Measurements from ENCODE around the gene CALML5. TPM values are rescaled to one million over a fixed set of nuclear protein-coding genes. Genes with fewer than 3 reads are reported as not detected.

Gene CALML5
- total RNA-seq, 2 donors from 2014 or later = not detected

GRCh38 chr10:5534880-5535856 lies 35.8 kb upstream of the CALML5 start:
- intact Hi-C loops (cut with DNase I) = loop anchor here in 1 of 2 donors (5.0 kb wide), 1 partner anchor 1248 kb away; no protein-coding TSS in a partner anchor
- no peak for DNase-seq (ENCODE audit: low spot score)

- peak; percentile 78 for DNase-seq (ENCODE audit: low spot score)
- intact Hi-C loops (cut with DNase I) = loop anchor here in 1 of 2 donors (5.0 kb wide), 1 partner anchor 1247 kb away; no protein-coding TSS in a partner anchor
These were observed 34.9 kb upstream of the CALML5 start for GRCh38 chr10:5534051-5534821.

GRCh38 chr10:5533098-5533731 lies 33.8 kb upstream of the CALML5 start:
- peak; percentile 79 for DNase-seq (ENCODE audit: low spot score)
- intact Hi-C loops (cut with DNase I) = loop anchor here in 1 of 2 donors (5.0 kb wide), 1 partner anchor 1246 kb away; no protein-coding TSS in a partner anchor

GRCh38 chr10:5532618-5533097 lies 33.3 kb upstream of the CALML5 start:
- peak; percentile 75 for DNase-seq (ENCODE audit: low spot score)
- intact Hi-C loops (cut with DNase I) = loop anchor here in 1 of 2 donors (5.0 kb wide), 1 partner anchor 1245 kb away; no protein-coding TSS in a partner anchor

- intact Hi-C loops (cut with DNase I) = loop anchor here in 1 of 2 donors (5.0 kb wide), 1 partner anchor 1245 kb away; no protein-coding TSS in a partner anchor
- DNase-seq (ENCODE audit: low spot score) = peak; percentile 56
These were observed 32.9 kb upstream of the CALML5 start for GRCh38 chr10:5532307-5532605.

- peak; percentile 32 for DNase-seq (ENCODE audit: low spot score)
- intact Hi-C loops (cut with DNase I) = loop anchor here in 1 of 2 donors (5.0 kb wide), 1 partner anchor 1244 kb away; no protein-coding TSS in a partner anchor
These were observed 32.4 kb upstream of the CALML5 start for GRCh38 chr10:5531558-5532306.

GRCh38 chr10:5530846-5531557 lies 31.6 kb upstream of the CALML5 start:
- DNase-seq (ENCODE audit: low spot score) = peak; percentile 35
- intact Hi-C loops (cut with DNase I) = loop anchor here in 1 of 2 donors (5.0 kb wide), 1 partner anchor 1244 kb away; no protein-coding TSS in a partner anchor

GRCh38 chr10:5530412-5530806 lies 31.0 kb upstream of the CALML5 start:
- intact Hi-C loops (cut with DNase I) = loop anchor here in 1 of 2 donors (5.0 kb wide), 1 partner anchor 1243 kb away; no protein-coding TSS in a partner anchor
- DNase-seq (ENCODE audit: low spot score) = peak; percentile 52

- intact Hi-C loops (cut with DNase I) = loop anchor here in 1 of 2 donors (5.0 kb wide), 1 partner anchor 1243 kb away; no protein-coding TSS in a partner anchor
- peak; percentile 31 for DNase-seq (ENCODE audit: low spot score)
These were observed 30.5 kb upstream of the CALML5 start for GRCh38 chr10:5529702-5530411.

GRCh38 chr10:5528989-5529701 lies 29.8 kb upstream of the CALML5 start:
- peak; percentile 72 for DNase-seq (ENCODE audit: low spot score)
- intact Hi-C loops (cut with DNase I) = no loop called here

- peak; percentile 50 for DNase-seq (ENCODE audit: low spot score)
- intact Hi-C loops (cut with DNase I) = no loop called here
These were observed 28.2 kb upstream of the CALML5 start for GRCh38 chr10:5527332-5528200.

GRCh38 chr10:5526691-5527331 lies 27.4 kb upstream of the CALML5 start:
- DNase-seq (ENCODE audit: low spot score) = peak; percentile 71
- intact Hi-C loops (cut with DNase I) = no loop called here

GRCh38 chr10:5525561-5526341 lies 26.4 kb upstream of the CALML5 start:
- intact Hi-C loops (cut with DNase I) = no loop called here
- DNase-seq (ENCODE audit: low spot score) = peak; percentile 75
